Endothelial cell of umbilical vein (primary cell): ENCODE measurements around the gene GRM7. TPM values are rescaled to one million over a fixed set of nuclear protein-coding genes. Genes with fewer than 3 reads are reported as not detected.

Experiments used
- BruUV-seq: library from RNA; stranded (reverse); fragments of 400-500 nt; replicated peaks from 2 replicates; lab custom pipeline; 2021; lab: Mats Ljungman, UMichigan
- CTCF ChIA-PET: fragments of 300-600, 350-600 bp; sonication (Branson Sonifier 250); formaldehyde crosslinking; loops from one replicate; lab custom pipeline; 2021; ENCODE audit warnings: antibody characterized with exemption, inconsistent platforms; lab: Charles Lee
- POLR2A ChIA-PET: fragments of 300-600, 350-600 bp; sonication (Branson Sonifier 250); formaldehyde crosslinking; loops from one replicate; lab custom pipeline; 2021; ENCODE audit warnings: antibody characterized with exemption, inconsistent platforms; lab: Charles Lee
- DNase-seq: peaks from one replicate; pipeline ENCODE4 v3.0.0-alpha.2; 2011; ENCODE audit warnings: low read depth, low spot score
- FAIRE-seq: peaks from 2 replicates; lab custom pipeline; 2011; peaks lifted over from hg19 to GRCh38; lab: Jason Lieb, UNC
- H2AFZ ChIP-seq: 2 replicates; pipeline ENCODE4 v1.6.0; 2012; ENCODE audit warnings: low read depth, low read length, control low read depth, inconsistent platforms
- H3K27ac ChIP-seq: 2 replicates; pipeline ENCODE4 v1.5.1; 2011; ENCODE audit warnings: low read depth, mild to moderate bottlenecking, control low read depth, low read length, moderate library complexity; ENCODE audit not compliant: insufficient read depth
- H3K27me3 ChIP-seq, 2 experiments: 2 replicates each; pipeline versions ENCODE4 v1.6.0 to v1.6.1; 2011; ENCODE audit warnings: low read length in 2 of 2, mixed read lengths in 1 of 2; ENCODE audit not compliant: control insufficient read depth in 2 of 2, insufficient read depth in 2 of 2
- H3K36me3 ChIP-seq, 2 experiments: 2 replicates in 1 of 2; 3 replicates in 1 of 2; pipeline ENCODE4 v1.5.1; 2011; ENCODE audit warnings: low read length in 2 of 2, mild to moderate bottlenecking in 1 of 2, moderate library complexity in 1 of 2; ENCODE audit not compliant: control insufficient read depth in 2 of 2, insufficient read depth in 2 of 2; ENCODE audit errors: extremely low read depth in 1 of 2
- H3K4me1 ChIP-seq: 3 replicates; pipeline ENCODE4 v1.5.1; 2011; ENCODE audit warnings: mild to moderate bottlenecking, low read length; ENCODE audit not compliant: control insufficient read depth, insufficient read depth; ENCODE audit errors: extremely low read depth
- H3K4me2 ChIP-seq: 2 replicates; pipeline ENCODE4 v1.6.1; 2011; ENCODE audit warnings: low read length, control low read depth, mixed read lengths; ENCODE audit not compliant: insufficient read depth
- H3K4me3 ChIP-seq, 3 experiments: fragments of 200-600 bp in 1 of 3; sonication (generic), shearing (Covaris generic) in 1 of 3; replicated peaks in 1 of 3; 2 replicates each; pipeline ENCODE4 v1.5.1; 2011 to 2016; ENCODE audit warnings: control low read depth in 3 of 3, low read length in 3 of 3, mild to moderate bottlenecking in 2 of 3, inconsistent platforms in 1 of 3, low read depth in 1 of 3, moderate library complexity in 1 of 3; ENCODE audit not compliant: insufficient read depth in 1 of 3
- H3K79me2 ChIP-seq: 2 replicates; pipeline ENCODE4 v1.6.0; 2012; ENCODE audit warnings: low read length, inconsistent platforms; ENCODE audit not compliant: control insufficient read depth, insufficient read depth
- H3K9ac ChIP-seq: replicated peaks from 2 replicates; pipeline ENCODE3; 2011; ENCODE audit warnings: low read length, control low read depth; ENCODE audit not compliant: insufficient read depth; ENCODE audit errors: extremely low read depth
- H3K9me1 ChIP-seq: replicated peaks from 3 replicates; pipeline ENCODE4 v1.6.0; 2011; ENCODE audit warnings: mild to moderate bottlenecking, low read length; ENCODE audit not compliant: control insufficient read depth, insufficient read depth; ENCODE audit errors: extremely low read depth
- H3K9me3 ChIP-seq: replicated peaks from 2 replicates; pipeline ENCODE4 v1.5.1; 2012; ENCODE audit warnings: low read length, inconsistent platforms; ENCODE audit not compliant: control insufficient read depth, insufficient read depth
- H4K20me1 ChIP-seq: replicated peaks from 2 replicates; pipeline ENCODE3; 2011; ENCODE audit warnings: mild to moderate bottlenecking, low read length; ENCODE audit not compliant: control insufficient read depth, insufficient read depth; ENCODE audit errors: extremely low read depth
- CTCF ChIP-seq, 2 donors: IDR thresholded peaks; 1 replicate in 1 of 2; 2 replicates in 1 of 2; pipeline ENCODE4 v1.5.1; 2011; ENCODE audit warnings: low read length in 2 of 2, mild to moderate bottlenecking in 2 of 2, moderate library complexity in 2 of 2, control low read depth in 1 of 2, inconsistent platforms in 1 of 2, low read depth in 1 of 2; ENCODE audit not compliant: insufficient read depth in 1 of 2; ENCODE audit errors: extremely low read depth in 1 of 2
- EZH2 ChIP-seq: IDR thresholded peaks from 2 replicates; pipeline ENCODE4 v1.6.1; 2012; ENCODE audit warnings: borderline replicate concordance, low read depth, mild to moderate bottlenecking, moderate library complexity, low read length, inconsistent platforms; ENCODE audit not compliant: severe bottlenecking
- FOS ChIP-seq: IDR thresholded peaks from 2 replicates; pipeline ENCODE4 v1.6.1; 2011; ENCODE audit warnings: mild to moderate bottlenecking, low read length, moderate library complexity, borderline replicate concordance; ENCODE audit not compliant: insufficient read depth
- GATA2 ChIP-seq: IDR thresholded peaks from 2 replicates; pipeline ENCODE4 v1.7.0; 2011; ENCODE audit warnings: low read depth, mild to moderate bottlenecking, moderate library complexity, mixed read lengths, low read length; ENCODE audit not compliant: insufficient read length, insufficient read depth
- JUN ChIP-seq: IDR thresholded peaks from 2 replicates; pipeline ENCODE4 v1.6.1; 2011; ENCODE audit warnings: borderline replicate concordance, low read depth; ENCODE audit not compliant: insufficient read length, insufficient read depth
- MAX ChIP-seq: IDR thresholded peaks from 2 replicates; pipeline ENCODE4 v1.6.1; 2011; ENCODE audit not compliant: insufficient read depth, insufficient read length
- MYC ChIP-seq: IDR thresholded peaks from one replicate; pipeline ENCODE4 v1.6.1; 2011; ENCODE audit warnings: mild to moderate bottlenecking, low read depth, low read length
- POLR2A ChIP-seq: IDR thresholded peaks from 2 replicates; pipeline ENCODE4 v1.6.1; 2012; ENCODE audit warnings: low read depth, mild to moderate bottlenecking, control low read depth, low read length
- POLR2AphosphoS5 ChIP-seq: IDR thresholded peaks from 2 replicates; pipeline ENCODE4 v1.6.1; 2012; ENCODE audit warnings: low read depth, mild to moderate bottlenecking, control low read depth, low read length, moderate library complexity; ENCODE audit not compliant: insufficient read depth
- dilution Hi-C: fragments of 300-500 bp; cut with MboI; formaldehyde crosslinking; loops from one replicate; pipeline ENCODE4 v1.15.0; 2019; ENCODE audit warnings: low sequenced_read_pairs; ENCODE audit not compliant: extremely low pct_ligation_motif_present
- intact Hi-C: fragments of 100-400 bp; cut with micrococcal nuclease; formaldehyde crosslinking; loops from one replicate; pipeline ENCODE4 v1.10.0; 2022
- polyA plus RNA-seq, 4 experiments: library from polyadenylated mRNA; depleted of rRNA in 3 of 4; stranded (reverse) in 3 of 4; unstranded in 1 of 4; fragments of >200 nt; gene quantifications; 2 replicates each; pipeline versions ENCODE4 v1.2.1 to v1.2.3, GENCODE V29; 2011 to 2012; ENCODE audit warnings: missing spikeins in 1 of 4
- total RNA-seq: library from RNA; stranded (reverse); gene quantifications from 2 replicates; pipeline ENCODE4 v1.2.3, GENCODE V29; 2021

GRM7 gene
- total and polyA plus RNA-seq, 2 donors (not counting 3 experiments of a cell fraction or from before 2014, with no cell fraction given), result 0.12 TPM; not detected in 1

- Histone ChIP-seq H2AFZ (no peak overlapping the region), H3K9me3 (no peaks in the 10 kb centered on the region), H3K9ac (no peak overlapping the region), H3K4me2 (no peak overlapping the region), H3K4me1 (no peaks in the 10 kb centered on the region), H3K79me2 (no peaks in the 10 kb centered on the region), H3K36me3 (no peaks in the 10 kb centered on the region), H3K27ac (no peak overlapping the region), H3K27me3 (no peaks in the 10 kb centered on the region), H4K20me1 (no peaks in the 10 kb centered on the region), H3K9me1 (peaks cover 2% of the 10 kb centered on the region), H3K4me3 (no peak overlapping the region)
- intact Hi-C loops, result no loop called here
- DNase-seq, result no peak
- dilution Hi-C loops, result no loop called here
- TF ChIP-seq EZH2, result no peak
- no peak for TF ChIP-seq CTCF (IDR thresholded peaks at IDR 0.05; ENCODE audit: extremely low read depth in 1 of 2, insufficient read depth in 1 of 2, low read depth in 1 of 2, low read length in 2 of 2)
- no peak for TF ChIP-seq FOS
- TF ChIP-seq MYC, result no peak
- TF ChIP-seq MAX, result no peak
- no peak for TF ChIP-seq GATA2
- TF ChIP-seq POLR2A, result no peak
- no peak for TF ChIP-seq POLR2AphosphoS5
- no peak for TF ChIP-seq JUN
- BruUV-seq, result no TSS peak
- POLR2A ChIA-PET, result no interaction called here
- CTCF ChIA-PET, result interaction anchor here (0.6 kb wide), 1 partner anchor 203 kb away, joined by 3 read pairs; no protein-coding TSS in a partner anchor
- no peak for FAIRE-seq
These were observed 889.2 kb downstream of the GRM7 start for GRCh38 chr3:7749931-7750695.
